A673 (cell line): ENCODE measurements around the gene CHTF18.

Source experiments
- CTCF ChIP-seq: fragments of 300-800, 200-600 bp; sonication (generic); conservative IDR thresholded peaks from 2 replicates; pipeline ENCODE4 v1.5.1; 2017; ENCODE audit warnings: low read depth, mild to moderate bottlenecking, antibody characterized with exemption, low read length, moderate library complexity, mixed read lengths
- EZH2 ChIP-seq: fragments of 200-600 bp; sonication (generic); IDR thresholded peaks from 2 replicates; pipeline ENCODE4 v1.6.1; 2017; ENCODE audit warnings: borderline replicate concordance, low read depth, mild to moderate bottlenecking, mixed read lengths, antibody characterized with exemption, low read length; ENCODE audit not compliant: poor library complexity, severe bottlenecking

- TF ChIP-seq CTCF (no peak), EZH2 (no peak)
Observed at GRCh38 chr16:798666-799065, 10.2 kb downstream of the CHTF18 start.
